ENCODE results near the gene ZGPAT.
A peak's percentile ranks its signal among the peaks of the same experiment; 100 is the strongest.

Gene ZGPAT

DNA sequence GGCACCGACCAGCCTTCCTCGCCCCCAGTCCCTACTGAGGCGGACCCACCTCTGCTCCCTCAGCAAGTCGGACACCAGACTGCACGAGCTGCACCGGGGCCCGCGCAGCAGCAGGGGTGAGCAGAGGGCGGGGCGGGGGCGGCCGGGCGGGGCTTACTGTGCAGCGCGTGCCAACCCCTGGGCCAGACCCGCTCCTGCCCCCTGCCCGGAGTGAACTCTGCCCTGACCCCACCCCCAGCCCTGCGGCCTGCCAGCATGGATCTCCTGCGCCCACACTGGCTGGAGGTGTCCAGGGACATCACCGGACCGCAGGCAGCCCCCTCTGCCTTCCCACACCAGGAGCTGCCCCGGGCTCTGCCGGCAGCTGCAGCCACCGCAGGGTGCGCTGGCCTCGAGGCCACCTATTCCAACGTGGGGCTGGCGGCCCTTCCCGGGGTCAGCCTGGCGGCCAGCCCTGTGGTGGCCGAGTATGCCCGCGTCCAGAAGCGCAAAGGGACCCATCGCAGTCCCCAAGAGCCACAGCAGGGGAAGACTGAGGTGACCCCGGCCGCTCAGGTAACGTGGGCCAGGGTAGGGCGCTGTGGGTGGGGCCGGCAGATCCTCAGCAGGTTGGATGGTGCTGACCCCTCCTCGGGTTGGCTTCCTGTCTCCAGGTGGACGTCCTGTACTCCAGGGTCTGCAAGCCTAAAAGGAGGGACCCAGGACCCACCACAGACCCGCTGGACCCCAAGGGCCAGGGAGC lies 30.3 kb downstream of the ZGPAT start:
- no peak for ATAC-seq (replicated peaks; ENCODE audit: extremely low read depth, poor library complexity, severe bottlenecking)

GRCh38 chr20:63738687-63739129 lies 30.9 kb downstream of the ZGPAT start:
- peak in 1 of 2 donors; percentile 35 for DNase-seq (ENCODE audit: low spot score in 2 of 2)
- H3K4me3 Mint-ChIP-seq, result peak overlapping the region; percentile 94

More for the DNA sequence above, 30.3 kb downstream of the ZGPAT start:
- no peak overlapping the region for H3K27ac Mint-ChIP-seq (ENCODE audit: low read depth)
- H3K27me3 Mint-ChIP-seq, result no peaks in the 10 kb centered on the region
- no peaks in the 10 kb centered on the region for H3K9me3 Mint-ChIP-seq
- no peak for DNase-seq (ENCODE audit: low spot score in 2 of 2)
- H3K4me1 Mint-ChIP-seq, result peaks cover 24% of the 10 kb centered on the region
- peaks cover 43% of the 10 kb centered on the region for H3K36me3 Mint-ChIP-seq (ENCODE audit: insufficient read depth)
- peak overlapping the region; percentile 94 for H3K4me3 Mint-ChIP-seq

DNA sequence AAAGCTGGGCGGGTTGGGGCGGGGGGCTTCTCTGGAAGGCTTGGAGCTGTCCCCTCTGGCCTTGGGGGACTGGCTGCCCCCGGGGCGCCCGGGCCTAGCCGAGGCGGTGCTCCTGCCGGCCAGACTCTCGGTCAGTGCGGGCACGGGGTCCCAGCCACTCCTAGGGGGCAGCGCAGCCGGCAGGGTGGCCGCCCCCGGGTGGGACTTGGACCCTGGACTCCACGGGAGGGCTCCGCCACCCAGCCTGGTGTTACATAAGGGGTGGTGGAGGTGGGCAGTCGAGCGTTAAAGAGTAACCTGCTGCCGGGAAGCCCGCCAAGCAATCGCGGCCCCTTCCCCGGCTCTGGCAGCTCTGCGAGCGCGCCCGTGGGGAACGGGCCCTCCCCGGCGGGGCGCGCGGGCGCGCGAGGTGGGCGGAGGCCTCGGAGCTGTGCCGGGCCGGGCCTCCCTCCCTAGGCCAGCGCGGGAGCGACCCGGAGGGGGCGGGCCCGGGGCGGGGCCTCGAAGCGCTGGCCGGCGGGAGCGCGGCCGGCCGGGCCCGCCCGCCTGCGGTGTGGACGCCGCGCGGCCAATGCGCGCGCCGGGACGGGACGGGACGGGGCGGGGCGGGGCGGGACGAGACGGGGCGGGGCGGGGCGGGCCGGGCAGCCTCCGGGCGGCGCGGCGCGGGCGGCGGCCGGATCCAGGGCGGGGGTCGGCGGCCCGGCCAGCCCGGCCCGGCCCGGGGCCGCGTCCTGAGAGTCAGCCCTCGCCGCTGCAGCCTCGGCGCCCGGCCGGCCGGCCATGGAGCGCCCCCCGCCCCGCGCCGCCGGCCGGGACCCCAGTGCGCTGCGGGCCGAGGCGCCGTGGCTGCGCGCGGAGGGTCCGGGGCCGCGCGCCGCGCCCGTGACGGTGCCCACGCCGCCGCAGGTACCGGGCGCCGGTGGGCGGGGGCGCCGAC lies 31.6 kb downstream of the ZGPAT start, which contains the start of gene SLC2A4RG:
SLC2A4RG (plus strand) TSS at position 647 of the 940 bp plus-strand sequence; CDS start at position 784, 137 bp downstream.
- Mint-ChIP-seq H3K4me1 (peaks cover 14% of the 10 kb centered on the region), H3K4me3 (peak within 1 kb of the TSS; percentile 94), H3K9me3 (no peaks in the 10 kb centered on the region), H3K27me3 (no peaks in the 10 kb centered on the region), H3K27ac (ENCODE audit: low read depth) (no peak within 1 kb of the TSS), H3K36me3 (ENCODE audit: insufficient read depth) (peaks cover 44% of the 10 kb centered on the region)
- ATAC-seq (replicated peaks; ENCODE audit: extremely low read depth, poor library complexity, severe bottlenecking) (no peak), DNase-seq (ENCODE audit: low spot score in 2 of 2) (peak in 1 of 2 donors; percentile 25)

More at GRCh38 chr20:63738687-63739129, 30.9 kb downstream of the ZGPAT start:
- H3K36me3 Mint-ChIP-seq (ENCODE audit: insufficient read depth), result peaks cover 48% of the 10 kb centered on the region
- H3K4me1 Mint-ChIP-seq, result peaks cover 20% of the 10 kb centered on the region
- H3K9me3 Mint-ChIP-seq, result no peaks in the 10 kb centered on the region
- no peaks in the 10 kb centered on the region for H3K27me3 Mint-ChIP-seq
- H3K27ac Mint-ChIP-seq (ENCODE audit: low read depth), result no peak overlapping the region
- ATAC-seq (replicated peaks; ENCODE audit: extremely low read depth, poor library complexity, severe bottlenecking), result no peak

DNA sequence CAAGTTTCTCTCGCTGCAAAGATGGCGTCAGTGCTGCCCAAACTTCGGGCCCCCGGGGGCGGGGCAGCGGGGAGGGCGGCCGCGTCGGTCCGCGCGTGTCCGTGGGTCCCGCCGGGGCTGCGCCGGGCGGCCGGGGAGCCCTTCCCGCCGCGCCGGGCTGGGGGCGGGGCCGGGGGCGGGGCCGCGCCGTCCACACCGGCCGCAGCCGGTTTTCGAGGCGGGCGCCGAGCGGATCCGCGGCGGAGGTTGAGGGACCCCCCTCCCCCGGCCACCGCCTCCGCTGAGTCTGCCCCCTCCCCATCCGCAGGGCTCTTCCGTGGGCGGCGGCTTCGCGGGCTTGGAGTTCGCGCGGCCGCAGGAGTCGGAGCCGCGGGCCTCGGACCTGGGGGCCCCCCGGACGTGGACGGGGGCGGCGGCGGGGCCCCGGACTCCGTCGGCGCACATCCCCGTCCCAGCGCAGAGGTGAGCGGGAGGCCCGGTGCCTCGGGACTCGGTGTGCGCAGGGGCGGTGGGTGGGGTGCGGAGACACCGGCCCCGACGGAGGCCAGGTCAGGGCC lies 32.3 kb downstream of the ZGPAT start:
- Mint-ChIP-seq H3K27me3 (no peaks in the 10 kb centered on the region), H3K4me1 (peaks cover 14% of the 10 kb centered on the region), H3K9me3 (no peaks in the 10 kb centered on the region), H3K4me3 (peak overlapping the region; percentile 69), H3K36me3 (ENCODE audit: insufficient read depth) (peaks cover 43% of the 10 kb centered on the region), H3K27ac (ENCODE audit: low read depth) (no peak overlapping the region)
- DNase-seq (ENCODE audit: low spot score in 2 of 2) (no peak), ATAC-seq (replicated peaks; ENCODE audit: extremely low read depth, poor library complexity, severe bottlenecking) (no peak)

- H3K9me3 Mint-ChIP-seq, result no peaks in the 10 kb centered on the region
- ATAC-seq (replicated peaks; ENCODE audit: extremely low read depth, poor library complexity, severe bottlenecking), result peak; percentile 15
- no peaks in the 10 kb centered on the region for H3K27me3 Mint-ChIP-seq
- H3K27ac Mint-ChIP-seq (ENCODE audit: low read depth), result no peak overlapping the region
- peaks cover 38% of the 10 kb centered on the region for H3K36me3 Mint-ChIP-seq (ENCODE audit: insufficient read depth)
- peak in 1 of 2 donors; percentile 44 for DNase-seq (ENCODE audit: low spot score in 2 of 2)
- peaks cover 7% of the 10 kb centered on the region for H3K4me1 Mint-ChIP-seq
- peak overlapping the region; percentile 69 for H3K4me3 Mint-ChIP-seq
Observed at GRCh38 chr20:63740627-63741353, 33.0 kb downstream of the ZGPAT start.

GRCh38 chr20:63741354-63741675 lies 33.5 kb downstream of the ZGPAT start:
- Mint-ChIP-seq H3K36me3 (ENCODE audit: insufficient read depth) (peaks cover 37% of the 10 kb centered on the region), H3K4me3 (peak overlapping the region; percentile 69), H3K27ac (ENCODE audit: low read depth) (no peak overlapping the region), H3K9me3 (no peaks in the 10 kb centered on the region), H3K27me3 (no peaks in the 10 kb centered on the region), H3K4me1 (peaks cover 2% of the 10 kb centered on the region)
- ATAC-seq (replicated peaks; ENCODE audit: extremely low read depth, poor library complexity, severe bottlenecking) (no peak), DNase-seq (ENCODE audit: low spot score in 2 of 2) (no peak)

- Mint-ChIP-seq H3K4me3 (peak overlapping the region; percentile 69), H3K27me3 (no peaks in the 10 kb centered on the region), H3K9me3 (no peaks in the 10 kb centered on the region), H3K36me3 (ENCODE audit: insufficient read depth) (peaks cover 32% of the 10 kb centered on the region), H3K27ac (ENCODE audit: low read depth) (no peak overlapping the region), H3K4me1 (no peaks in the 10 kb centered on the region)
- DNase-seq (ENCODE audit: low spot score in 2 of 2) (no peak), ATAC-seq (replicated peaks; ENCODE audit: extremely low read depth, poor library complexity, severe bottlenecking) (no peak)
Observed at GRCh38 chr20:63741676-63742380, 34.0 kb downstream of the ZGPAT start.

GRCh38 chr20:63742381-63743024 lies 34.7 kb downstream of the ZGPAT start:
- peaks cover 27% of the 10 kb centered on the region for H3K36me3 Mint-ChIP-seq (ENCODE audit: insufficient read depth)
- H3K27me3 Mint-ChIP-seq, result no peaks in the 10 kb centered on the region
- ATAC-seq (replicated peaks; ENCODE audit: extremely low read depth, poor library complexity, severe bottlenecking) (no peak), DNase-seq (ENCODE audit: low spot score in 2 of 2) (no peak)
- H3K4me3 Mint-ChIP-seq, result no peak overlapping the region
- H3K9me3 Mint-ChIP-seq, result no peaks in the 10 kb centered on the region
- H3K27ac Mint-ChIP-seq (ENCODE audit: low read depth), result no peak overlapping the region
- H3K4me1 Mint-ChIP-seq, result no peaks in the 10 kb centered on the region

GRCh38 chr20:63743210-63743970 lies 35.6 kb downstream of the ZGPAT start:
- Mint-ChIP-seq H3K4me3 (no peak overlapping the region), H3K27me3 (no peaks in the 10 kb centered on the region), H3K9me3 (no peaks in the 10 kb centered on the region)

GRCh38 chr20:63744158-63744557 lies 36.3 kb downstream of the ZGPAT start:
- H3K4me3 Mint-ChIP-seq, result no peak overlapping the region
- H3K4me1 Mint-ChIP-seq, result peaks cover 5% of the 10 kb centered on the region
- no peak for DNase-seq (ENCODE audit: low spot score in 2 of 2)
- no peak overlapping the region for H3K27ac Mint-ChIP-seq (ENCODE audit: low read depth)
- no peaks in the 10 kb centered on the region for H3K9me3 Mint-ChIP-seq
- ATAC-seq (replicated peaks; ENCODE audit: extremely low read depth, poor library complexity, severe bottlenecking), result no peak
- no peaks in the 10 kb centered on the region for H3K27me3 Mint-ChIP-seq
- H3K36me3 Mint-ChIP-seq (ENCODE audit: insufficient read depth), result peaks cover 22% of the 10 kb centered on the region

More at GRCh38 chr20:63743210-63743970, 35.6 kb downstream of the ZGPAT start:
- ATAC-seq (replicated peaks; ENCODE audit: extremely low read depth, poor library complexity, severe bottlenecking), result no peak
- Mint-ChIP-seq H3K4me1 (no peaks in the 10 kb centered on the region), H3K36me3 (ENCODE audit: insufficient read depth) (peaks cover 26% of the 10 kb centered on the region), H3K27ac (ENCODE audit: low read depth) (no peak overlapping the region)
- no peak for DNase-seq (ENCODE audit: low spot score in 2 of 2)

Data from central memory CD8-positive, alpha-beta T cell (primary cell).